ENCODE data around the gene CHRD. TPM values are rescaled to one million over a fixed set of nuclear protein-coding genes. Genes with fewer than 3 reads are reported as not detected.
A peak's percentile ranks its signal among the peaks of the same experiment; 100 is the strongest.

Gene CHRD
- total and polyA plus RNA-seq, 9 of the 15 experiments (the other 6 are each of a cell fraction or from before 2014, with no cell fraction given) = 0.11 to 1.3 (median 0.59) TPM; not detected in 3

DNA sequence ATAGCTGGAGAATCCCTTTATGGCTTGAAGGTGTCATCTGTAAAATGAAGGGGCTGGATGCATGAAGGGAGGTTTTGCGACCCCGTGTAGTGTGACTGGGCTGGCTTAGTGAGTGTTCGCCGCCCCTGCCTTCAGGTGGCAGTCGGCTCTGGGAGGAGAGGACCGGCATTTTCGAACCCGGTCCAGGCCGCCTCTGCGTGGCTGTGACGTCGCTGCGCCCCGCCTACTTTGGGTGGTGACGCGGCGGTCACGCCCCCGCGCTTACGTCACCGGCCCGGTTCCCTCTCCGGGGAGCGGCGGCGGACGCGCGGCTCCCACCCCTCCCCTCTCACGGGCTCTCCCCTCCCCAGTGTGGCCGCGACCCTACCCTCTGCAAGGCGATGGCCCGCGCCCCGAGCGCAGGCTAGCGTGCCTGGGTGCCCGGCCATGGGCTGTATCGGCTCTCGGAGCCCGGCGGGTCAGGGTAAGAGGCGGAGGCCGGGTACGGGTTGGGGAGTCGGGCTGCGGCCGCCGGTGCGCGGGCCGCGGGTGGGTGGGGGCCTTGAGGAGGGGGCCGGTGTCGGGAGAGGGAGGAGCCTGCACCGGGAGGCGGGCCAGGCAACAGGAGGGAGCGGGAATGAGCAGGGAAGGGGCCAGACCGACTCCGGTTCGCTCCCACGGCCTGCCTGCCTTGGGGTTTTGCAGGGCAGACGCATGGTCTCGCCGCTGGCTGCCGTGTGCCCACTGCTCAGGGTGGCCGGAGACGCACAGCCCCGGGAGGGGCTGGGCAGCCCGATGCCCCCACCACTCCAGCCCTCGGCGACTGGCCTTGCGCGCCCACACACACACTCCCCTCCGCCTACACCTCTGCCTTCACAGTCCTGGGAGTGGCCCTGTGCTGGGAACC lies 44.0 kb upstream of the CHRD start (continued):
- TF ChIP-seq, protein P1, sequence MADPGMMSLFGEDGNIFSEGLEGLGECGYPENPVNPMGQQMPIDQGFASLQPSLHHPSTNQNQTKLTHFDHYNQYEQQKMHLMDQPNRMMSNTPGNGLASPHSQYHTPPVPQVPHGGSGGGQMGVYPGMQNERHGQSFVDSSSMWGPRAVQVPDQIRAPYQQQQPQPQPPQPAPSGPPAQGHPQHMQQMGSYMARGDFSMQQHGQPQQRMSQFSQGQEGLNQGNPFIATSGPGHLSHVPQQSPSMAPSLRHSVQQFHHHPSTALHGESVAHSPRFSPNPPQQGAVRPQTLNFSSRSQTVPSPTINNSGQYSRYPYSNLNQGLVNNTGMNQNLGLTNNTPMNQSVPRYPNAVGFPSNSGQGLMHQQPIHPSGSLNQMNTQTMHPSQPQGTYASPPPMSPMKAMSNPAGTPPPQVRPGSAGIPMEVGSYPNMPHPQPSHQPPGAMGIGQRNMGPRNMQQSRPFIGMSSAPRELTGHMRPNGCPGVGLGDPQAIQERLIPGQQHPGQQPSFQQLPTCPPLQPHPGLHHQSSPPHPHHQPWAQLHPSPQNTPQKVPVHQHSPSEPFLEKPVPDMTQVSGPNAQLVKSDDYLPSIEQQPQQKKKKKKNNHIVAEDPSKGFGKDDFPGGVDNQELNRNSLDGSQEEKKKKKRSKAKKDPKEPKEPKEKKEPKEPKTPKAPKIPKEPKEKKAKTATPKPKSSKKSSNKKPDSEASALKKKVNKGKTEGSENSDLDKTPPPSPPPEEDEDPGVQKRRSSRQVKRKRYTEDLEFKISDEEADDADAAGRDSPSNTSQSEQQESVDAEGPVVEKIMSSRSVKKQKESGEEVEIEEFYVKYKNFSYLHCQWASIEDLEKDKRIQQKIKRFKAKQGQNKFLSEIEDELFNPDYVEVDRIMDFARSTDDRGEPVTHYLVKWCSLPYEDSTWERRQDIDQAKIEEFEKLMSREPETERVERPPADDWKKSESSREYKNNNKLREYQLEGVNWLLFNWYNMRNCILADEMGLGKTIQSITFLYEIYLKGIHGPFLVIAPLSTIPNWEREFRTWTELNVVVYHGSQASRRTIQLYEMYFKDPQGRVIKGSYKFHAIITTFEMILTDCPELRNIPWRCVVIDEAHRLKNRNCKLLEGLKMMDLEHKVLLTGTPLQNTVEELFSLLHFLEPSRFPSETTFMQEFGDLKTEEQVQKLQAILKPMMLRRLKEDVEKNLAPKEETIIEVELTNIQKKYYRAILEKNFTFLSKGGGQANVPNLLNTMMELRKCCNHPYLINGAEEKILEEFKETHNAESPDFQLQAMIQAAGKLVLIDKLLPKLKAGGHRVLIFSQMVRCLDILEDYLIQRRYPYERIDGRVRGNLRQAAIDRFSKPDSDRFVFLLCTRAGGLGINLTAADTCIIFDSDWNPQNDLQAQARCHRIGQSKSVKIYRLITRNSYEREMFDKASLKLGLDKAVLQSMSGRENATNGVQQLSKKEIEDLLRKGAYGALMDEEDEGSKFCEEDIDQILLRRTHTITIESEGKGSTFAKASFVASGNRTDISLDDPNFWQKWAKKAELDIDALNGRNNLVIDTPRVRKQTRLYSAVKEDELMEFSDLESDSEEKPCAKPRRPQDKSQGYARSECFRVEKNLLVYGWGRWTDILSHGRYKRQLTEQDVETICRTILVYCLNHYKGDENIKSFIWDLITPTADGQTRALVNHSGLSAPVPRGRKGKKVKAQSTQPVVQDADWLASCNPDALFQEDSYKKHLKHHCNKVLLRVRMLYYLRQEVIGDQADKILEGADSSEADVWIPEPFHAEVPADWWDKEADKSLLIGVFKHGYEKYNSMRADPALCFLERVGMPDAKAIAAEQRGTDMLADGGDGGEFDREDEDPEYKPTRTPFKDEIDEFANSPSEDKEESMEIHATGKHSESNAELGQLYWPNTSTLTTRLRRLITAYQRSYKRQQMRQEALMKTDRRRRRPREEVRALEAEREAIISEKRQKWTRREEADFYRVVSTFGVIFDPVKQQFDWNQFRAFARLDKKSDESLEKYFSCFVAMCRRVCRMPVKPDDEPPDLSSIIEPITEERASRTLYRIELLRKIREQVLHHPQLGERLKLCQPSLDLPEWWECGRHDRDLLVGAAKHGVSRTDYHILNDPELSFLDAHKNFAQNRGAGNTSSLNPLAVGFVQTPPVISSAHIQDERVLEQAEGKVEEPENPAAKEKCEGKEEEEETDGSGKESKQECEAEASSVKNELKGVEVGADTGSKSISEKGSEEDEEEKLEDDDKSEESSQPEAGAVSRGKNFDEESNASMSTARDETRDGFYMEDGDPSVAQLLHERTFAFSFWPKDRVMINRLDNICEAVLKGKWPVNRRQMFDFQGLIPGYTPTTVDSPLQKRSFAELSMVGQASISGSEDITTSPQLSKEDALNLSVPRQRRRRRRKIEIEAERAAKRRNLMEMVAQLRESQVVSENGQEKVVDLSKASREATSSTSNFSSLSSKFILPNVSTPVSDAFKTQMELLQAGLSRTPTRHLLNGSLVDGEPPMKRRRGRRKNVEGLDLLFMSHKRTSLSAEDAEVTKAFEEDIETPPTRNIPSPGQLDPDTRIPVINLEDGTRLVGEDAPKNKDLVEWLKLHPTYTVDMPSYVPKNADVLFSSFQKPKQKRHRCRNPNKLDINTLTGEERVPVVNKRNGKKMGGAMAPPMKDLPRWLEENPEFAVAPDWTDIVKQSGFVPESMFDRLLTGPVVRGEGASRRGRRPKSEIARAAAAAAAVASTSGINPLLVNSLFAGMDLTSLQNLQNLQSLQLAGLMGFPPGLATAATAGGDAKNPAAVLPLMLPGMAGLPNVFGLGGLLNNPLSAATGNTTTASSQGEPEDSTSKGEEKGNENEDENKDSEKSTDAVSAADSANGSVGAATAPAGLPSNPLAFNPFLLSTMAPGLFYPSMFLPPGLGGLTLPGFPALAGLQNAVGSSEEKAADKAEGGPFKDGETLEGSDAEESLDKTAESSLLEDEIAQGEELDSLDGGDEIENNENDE (IDR thresholded peaks at IDR 0.05; ENCODE audit: low read depth, low read length) = no peak
- TF ChIP-seq, protein P2, sequence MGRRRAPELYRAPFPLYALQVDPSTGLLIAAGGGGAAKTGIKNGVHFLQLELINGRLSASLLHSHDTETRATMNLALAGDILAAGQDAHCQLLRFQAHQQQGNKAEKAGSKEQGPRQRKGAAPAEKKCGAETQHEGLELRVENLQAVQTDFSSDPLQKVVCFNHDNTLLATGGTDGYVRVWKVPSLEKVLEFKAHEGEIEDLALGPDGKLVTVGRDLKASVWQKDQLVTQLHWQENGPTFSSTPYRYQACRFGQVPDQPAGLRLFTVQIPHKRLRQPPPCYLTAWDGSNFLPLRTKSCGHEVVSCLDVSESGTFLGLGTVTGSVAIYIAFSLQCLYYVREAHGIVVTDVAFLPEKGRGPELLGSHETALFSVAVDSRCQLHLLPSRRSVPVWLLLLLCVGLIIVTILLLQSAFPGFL (CRISPR knock-in tag; IDR thresholded peaks at IDR 0.05) = no peak
- TF ChIP-seq NRF1 (conservative IDR thresholded peaks at IDR 0.05 in 1 of 2, IDR thresholded peaks at IDR 0.05 in 1 of 2) (peak; percentile 65 to 73), CC2D1A (IDR thresholded peaks at IDR 0.05) (no peak)
- TF ChIP-seq, protein P3, sequence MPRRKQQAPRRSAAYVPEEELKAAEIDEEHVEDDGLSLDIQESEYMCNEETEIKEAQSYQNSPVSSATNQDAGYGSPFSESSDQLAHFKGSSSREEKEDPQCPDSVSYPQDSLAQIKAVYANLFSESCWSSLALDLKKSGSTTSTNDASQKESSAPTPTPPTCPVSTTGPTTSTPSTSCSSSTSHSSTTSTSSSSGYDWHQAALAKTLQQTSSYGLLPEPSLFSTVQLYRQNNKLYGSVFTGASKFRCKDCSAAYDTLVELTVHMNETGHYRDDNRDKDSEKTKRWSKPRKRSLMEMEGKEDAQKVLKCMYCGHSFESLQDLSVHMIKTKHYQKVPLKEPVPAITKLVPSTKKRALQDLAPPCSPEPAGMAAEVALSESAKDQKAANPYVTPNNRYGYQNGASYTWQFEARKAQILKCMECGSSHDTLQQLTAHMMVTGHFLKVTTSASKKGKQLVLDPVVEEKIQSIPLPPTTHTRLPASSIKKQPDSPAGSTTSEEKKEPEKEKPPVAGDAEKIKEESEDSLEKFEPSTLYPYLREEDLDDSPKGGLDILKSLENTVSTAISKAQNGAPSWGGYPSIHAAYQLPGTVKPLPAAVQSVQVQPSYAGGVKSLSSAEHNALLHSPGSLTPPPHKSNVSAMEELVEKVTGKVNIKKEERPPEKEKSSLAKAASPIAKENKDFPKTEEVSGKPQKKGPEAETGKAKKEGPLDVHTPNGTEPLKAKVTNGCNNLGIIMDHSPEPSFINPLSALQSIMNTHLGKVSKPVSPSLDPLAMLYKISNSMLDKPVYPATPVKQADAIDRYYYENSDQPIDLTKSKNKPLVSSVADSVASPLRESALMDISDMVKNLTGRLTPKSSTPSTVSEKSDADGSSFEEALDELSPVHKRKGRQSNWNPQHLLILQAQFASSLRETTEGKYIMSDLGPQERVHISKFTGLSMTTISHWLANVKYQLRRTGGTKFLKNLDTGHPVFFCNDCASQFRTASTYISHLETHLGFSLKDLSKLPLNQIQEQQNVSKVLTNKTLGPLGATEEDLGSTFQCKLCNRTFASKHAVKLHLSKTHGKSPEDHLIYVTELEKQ (CRISPR knock-in tag; IDR thresholded peaks at IDR 0.05) = no peak
- TF ChIP-seq, protein P4, sequence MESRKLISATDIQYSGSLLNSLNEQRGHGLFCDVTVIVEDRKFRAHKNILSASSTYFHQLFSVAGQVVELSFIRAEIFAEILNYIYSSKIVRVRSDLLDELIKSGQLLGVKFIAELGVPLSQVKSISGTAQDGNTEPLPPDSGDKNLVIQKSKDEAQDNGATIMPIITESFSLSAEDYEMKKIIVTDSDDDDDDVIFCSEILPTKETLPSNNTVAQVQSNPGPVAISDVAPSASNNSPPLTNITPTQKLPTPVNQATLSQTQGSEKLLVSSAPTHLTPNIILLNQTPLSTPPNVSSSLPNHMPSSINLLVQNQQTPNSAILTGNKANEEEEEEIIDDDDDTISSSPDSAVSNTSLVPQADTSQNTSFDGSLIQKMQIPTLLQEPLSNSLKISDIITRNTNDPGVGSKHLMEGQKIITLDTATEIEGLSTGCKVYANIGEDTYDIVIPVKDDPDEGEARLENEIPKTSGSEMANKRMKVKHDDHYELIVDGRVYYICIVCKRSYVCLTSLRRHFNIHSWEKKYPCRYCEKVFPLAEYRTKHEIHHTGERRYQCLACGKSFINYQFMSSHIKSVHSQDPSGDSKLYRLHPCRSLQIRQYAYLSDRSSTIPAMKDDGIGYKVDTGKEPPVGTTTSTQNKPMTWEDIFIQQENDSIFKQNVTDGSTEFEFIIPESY (CRISPR knock-in tag; IDR thresholded peaks at IDR 0.05) = no peak

All from K562 (cell line).